Ishikawa (cell line): ENCODE measurements around the gene ALDH1A1.

Experiments used
- CEBPB ChIP-seq: IDR thresholded peaks from 2 replicates; pipeline ENCODE4 v1.6.1; 2012
- EGR1 ChIP-seq: IDR thresholded peaks from 2 replicates; pipeline ENCODE4 v1.6.1; 2012
- EP300 ChIP-seq: IDR thresholded peaks from 2 replicates; pipeline ENCODE4 v1.6.1; 2012; ENCODE audit warnings: borderline replicate concordance
- MAX ChIP-seq: IDR thresholded peaks from 2 replicates; pipeline ENCODE4 v1.6.1; 2012
- NFIC ChIP-seq: IDR thresholded peaks from 2 replicates; pipeline ENCODE4 v1.6.1; 2012
- RAD21 ChIP-seq: IDR thresholded peaks from 2 replicates; pipeline ENCODE4 v1.6.1; 2012; ENCODE audit warnings: low read depth
- REST ChIP-seq: IDR thresholded peaks from 2 replicates; pipeline ENCODE4 v1.6.1; 2012; ENCODE audit warnings: low read depth, mild to moderate bottlenecking
- TAF1 ChIP-seq: IDR thresholded peaks from 2 replicates; pipeline ENCODE4 v1.6.1; 2012; ENCODE audit warnings: low read depth, mild to moderate bottlenecking
- TEAD4 ChIP-seq: IDR thresholded peaks from 2 replicates; pipeline ENCODE4 v1.6.1; 2012
- USF1 ChIP-seq: IDR thresholded peaks from 2 replicates; pipeline ENCODE4 v1.6.1; 2012
- YY1 ChIP-seq: IDR thresholded peaks from 2 replicates; pipeline ENCODE4 v1.6.1; 2012; ENCODE audit warnings: low read depth

- TF ChIP-seq MAX (no peak), RAD21 (no peak), EP300 (no peak), CEBPB (no peak), TAF1 (no peak), YY1 (no peak), TEAD4 (no peak), NFIC (no peak), USF1 (no peak), EGR1 (no peak), REST (no peak)
These were observed 45.5 kb upstream of the ALDH1A1 start for GRCh38 chr9:72998363-72998762.
